ENCODE data around the gene AKT3.
"Not testable (repeated sequence)": the region's sequence is repeated elsewhere in the genome, so short reads cannot be mapped to it uniquely, and the experiment has no call there.

The AKT3 gene

GRCh38 chr1:243819438-243819839, 30.6 kb downstream of the AKT3 start:
- H3F3A ChIP-seq (ENCODE audit: low read depth) = no peaks in the 10 kb centered on the region
- H3K4me2 ChIP-seq (ENCODE audit: low read depth, low read length, poor library complexity, severe bottlenecking) = no peak overlapping the region
- no peak for TF ChIP-seq EZH2phosphoT487 (IDR thresholded peaks at IDR 0.05; ENCODE audit: borderline replicate concordance)
- no peak for TF ChIP-seq CTCF (conservative IDR thresholded peaks at IDR 0.05; ENCODE audit: low read length)
- no peak overlapping the region for H2AFZ ChIP-seq (ENCODE audit: low read length)
- no peaks in the 10 kb centered on the region for H3K9me3 ChIP-seq (ENCODE audit: insufficient read depth, low read depth, low read length)
- H3K36me3 ChIP-seq (ENCODE audit: insufficient read depth, low read length) = no peaks in the 10 kb centered on the region
- H3K79me2 ChIP-seq (ENCODE audit: insufficient read depth, low read length) = no peaks in the 10 kb centered on the region
- H3K4me1 ChIP-seq (ENCODE audit: insufficient read depth, low read length, poor library complexity, severe bottlenecking) = no peaks in the 10 kb centered on the region
- no peak overlapping the region for H3K4me3 ChIP-seq (ENCODE audit: low read length, poor library complexity, severe bottlenecking)
- no peak overlapping the region for H3K9ac ChIP-seq (ENCODE audit: low read depth, low read length, poor library complexity, severe bottlenecking)
- H4K20me1 ChIP-seq (ENCODE audit: insufficient read depth, low read length, poor library complexity, severe bottlenecking) = no peaks in the 10 kb centered on the region
- no peaks in the 10 kb centered on the region for H3K9me2 ChIP-seq (replicated peaks; ENCODE audit: low read depth, low read length)
- H3K27me3 ChIP-seq (ENCODE audit: insufficient read depth, low read length, poor library complexity, severe bottlenecking) = no peaks in the 10 kb centered on the region

- Histone ChIP-seq H3K79me2 (ENCODE audit: insufficient read depth, low read length) (no peaks in the 10 kb centered on the region), H3K4me3 (ENCODE audit: low read length, poor library complexity, severe bottlenecking) (no peak overlapping the region), H3F3A (ENCODE audit: low read depth) (no peaks in the 10 kb centered on the region), H2AFZ (ENCODE audit: low read length) (no peak overlapping the region), H4K20me1 (ENCODE audit: insufficient read depth, low read length, poor library complexity, severe bottlenecking) (no peaks in the 10 kb centered on the region), H3K9ac (ENCODE audit: low read depth, low read length, poor library complexity, severe bottlenecking) (no peak overlapping the region), H3K36me3 (ENCODE audit: insufficient read depth, low read length) (no peaks in the 10 kb centered on the region), H3K4me2 (ENCODE audit: low read depth, low read length, poor library complexity, severe bottlenecking) (no peak overlapping the region), H3K27me3 (ENCODE audit: insufficient read depth, low read length, poor library complexity, severe bottlenecking) (no peaks in the 10 kb centered on the region), H3K9me2 (replicated peaks; ENCODE audit: low read depth, low read length) (no peaks in the 10 kb centered on the region), H3K9me3 (ENCODE audit: insufficient read depth, low read depth, low read length) (no peaks in the 10 kb centered on the region), H3K4me1 (ENCODE audit: insufficient read depth, low read length, poor library complexity, severe bottlenecking) (no peaks in the 10 kb centered on the region)
- TF ChIP-seq EZH2phosphoT487 (IDR thresholded peaks at IDR 0.05; ENCODE audit: borderline replicate concordance) = no peak
- no peak for TF ChIP-seq CTCF (conservative IDR thresholded peaks at IDR 0.05; ENCODE audit: low read length)
Observed at GRCh38 chr1:243818978-243819377, 31.1 kb downstream of the AKT3 start.

- no peak overlapping the region for H3K4me3 ChIP-seq (ENCODE audit: low read length, poor library complexity, severe bottlenecking)
- no peaks in the 10 kb centered on the region for H3K9me3 ChIP-seq (ENCODE audit: insufficient read depth, low read depth, low read length)
- no peak overlapping the region for H3K9ac ChIP-seq (ENCODE audit: low read depth, low read length, poor library complexity, severe bottlenecking)
- no peaks in the 10 kb centered on the region for H3F3A ChIP-seq (ENCODE audit: low read depth)
- H3K4me1 ChIP-seq (ENCODE audit: insufficient read depth, low read length, poor library complexity, severe bottlenecking) = no peaks in the 10 kb centered on the region
- no peaks in the 10 kb centered on the region for H3K27me3 ChIP-seq (ENCODE audit: insufficient read depth, low read length, poor library complexity, severe bottlenecking)
- H3K4me2 ChIP-seq (ENCODE audit: low read depth, low read length, poor library complexity, severe bottlenecking) = no peak overlapping the region
- H4K20me1 ChIP-seq (ENCODE audit: insufficient read depth, low read length, poor library complexity, severe bottlenecking) = no peaks in the 10 kb centered on the region
- H3K36me3 ChIP-seq (ENCODE audit: insufficient read depth, low read length) = no peaks in the 10 kb centered on the region
- TF ChIP-seq EZH2phosphoT487 (IDR thresholded peaks at IDR 0.05; ENCODE audit: borderline replicate concordance) = no peak
- no peak for TF ChIP-seq CTCF (conservative IDR thresholded peaks at IDR 0.05; ENCODE audit: low read length)
- no peaks in the 10 kb centered on the region for H3K9me2 ChIP-seq (replicated peaks; ENCODE audit: low read depth, low read length)
- H2AFZ ChIP-seq (ENCODE audit: low read length) = no peak overlapping the region
- H3K79me2 ChIP-seq (ENCODE audit: insufficient read depth, low read length) = no peaks in the 10 kb centered on the region
Observed at GRCh38 chr1:243814718-243815117, 35.3 kb downstream of the AKT3 start.

- not testable (repeated sequence) for H3K9me2 ChIP-seq (replicated peaks; ENCODE audit: low read depth, low read length); H3K9ac ChIP-seq (ENCODE audit: low read depth, low read length, poor library complexity, severe bottlenecking); H3K9me3 ChIP-seq (ENCODE audit: insufficient read depth, low read depth, low read length); H3K27me3 ChIP-seq (ENCODE audit: insufficient read depth, low read length, poor library complexity, severe bottlenecking); H4K20me1 ChIP-seq (ENCODE audit: insufficient read depth, low read length, poor library complexity, severe bottlenecking); H3K36me3 ChIP-seq (ENCODE audit: insufficient read depth, low read length); H3K4me2 ChIP-seq (ENCODE audit: low read depth, low read length, poor library complexity, severe bottlenecking); H3K4me3 ChIP-seq (ENCODE audit: low read length, poor library complexity, severe bottlenecking); H3K79me2 ChIP-seq (ENCODE audit: insufficient read depth, low read length); H3F3A ChIP-seq (ENCODE audit: low read depth); H3K4me1 ChIP-seq (ENCODE audit: insufficient read depth, low read length, poor library complexity, severe bottlenecking); H2AFZ ChIP-seq (ENCODE audit: low read length)
Observed at GRCh38 chr1:243807346-243807745, 42.7 kb downstream of the AKT3 start.
